Parathyroid adenoma (tissue), 2 donors: Measurements from ENCODE around the gene DNMT1.

ENCODE experiments used
- H2AFZ ChIP-seq: fragments of 300-600 bp; sonication (generic); one replicate; pipeline ENCODE4 v1.7.0; 2017; ENCODE audit warnings: antibody characterized with exemption, mild to moderate bottlenecking
- H3K27ac ChIP-seq: fragments of 300-600 bp; sonication (generic); one replicate; pipeline ENCODE4 v1.7.0; 2017
- H3K27me3 ChIP-seq: fragments of 300-600 bp; sonication (generic); one replicate; pipeline ENCODE4 v1.7.0; 2017; ENCODE audit warnings: low read length; ENCODE audit not compliant: control insufficient read depth, insufficient read depth
- H3K36me3 ChIP-seq: fragments of 300-600 bp; sonication (generic); one replicate; pipeline ENCODE4 v1.7.0; 2017; ENCODE audit warnings: low read length; ENCODE audit not compliant: control insufficient read depth, insufficient read depth
- H3K4me1 ChIP-seq: fragments of 300-600 bp; sonication (generic); one replicate; pipeline ENCODE4 v1.7.0; 2017; ENCODE audit warnings: control low read depth
- H3K4me2 ChIP-seq: fragments of 300-600 bp; sonication (generic); one replicate; pipeline ENCODE4 v1.7.0; 2017; ENCODE audit warnings: low read length
- H3K4me3 ChIP-seq: fragments of 300-600 bp; sonication (generic); one replicate; pipeline ENCODE4 v1.7.0; 2017; ENCODE audit warnings: low read depth, low read length
- H3K79me2 ChIP-seq: fragments of 300-600 bp; sonication (generic); one replicate; pipeline ENCODE4 v1.7.0; 2017; ENCODE audit warnings: control low read depth
- H3K9ac ChIP-seq: fragments of 300-600 bp; sonication (generic); one replicate; pipeline ENCODE4 v1.7.0; 2017; ENCODE audit warnings: mild to moderate bottlenecking
- H3K9me3 ChIP-seq: fragments of 300-600 bp; sonication (generic); one replicate; pipeline ENCODE4 v1.7.0; 2017; ENCODE audit warnings: low read length; ENCODE audit not compliant: control insufficient read depth
- TF ChIP-seq, protein P1 (sequence below): fragments of 300-600 bp; sonication (generic); IDR thresholded peaks from one replicate; pipeline ENCODE4 v1.7.0; 2017; ENCODE audit warnings: antibody characterized with exemption, mild to moderate bottlenecking
- donor health status: primary hyperparathyroidism.

DNMT1 gene

GRCh38 chr19:10085641-10086590 is 108.8 kb downstream of the DNMT1 start, which contains the start of gene SHFL:
SHFL (plus strand) TSS chr19:10086317; CDS start chr19:10086428, 111 bp downstream.
- no peaks in the 10 kb centered on the region for H3K36me3 ChIP-seq
- no peaks in the 10 kb centered on the region for H3K27me3 ChIP-seq
- peak within 1 kb of the TSS; percentile 98 for H3K4me3 ChIP-seq
- H3K27ac ChIP-seq = peak within 1 kb of the TSS; percentile 57
- no peaks in the 10 kb centered on the region for H3K79me2 ChIP-seq
- no peaks in the 10 kb centered on the region for H3K4me1 ChIP-seq
- peak within 1 kb of the TSS; percentile 98 for H2AFZ ChIP-seq
- H3K9ac ChIP-seq = peak within 1 kb of the TSS; percentile 64
- TF ChIP-seq, protein P1, sequence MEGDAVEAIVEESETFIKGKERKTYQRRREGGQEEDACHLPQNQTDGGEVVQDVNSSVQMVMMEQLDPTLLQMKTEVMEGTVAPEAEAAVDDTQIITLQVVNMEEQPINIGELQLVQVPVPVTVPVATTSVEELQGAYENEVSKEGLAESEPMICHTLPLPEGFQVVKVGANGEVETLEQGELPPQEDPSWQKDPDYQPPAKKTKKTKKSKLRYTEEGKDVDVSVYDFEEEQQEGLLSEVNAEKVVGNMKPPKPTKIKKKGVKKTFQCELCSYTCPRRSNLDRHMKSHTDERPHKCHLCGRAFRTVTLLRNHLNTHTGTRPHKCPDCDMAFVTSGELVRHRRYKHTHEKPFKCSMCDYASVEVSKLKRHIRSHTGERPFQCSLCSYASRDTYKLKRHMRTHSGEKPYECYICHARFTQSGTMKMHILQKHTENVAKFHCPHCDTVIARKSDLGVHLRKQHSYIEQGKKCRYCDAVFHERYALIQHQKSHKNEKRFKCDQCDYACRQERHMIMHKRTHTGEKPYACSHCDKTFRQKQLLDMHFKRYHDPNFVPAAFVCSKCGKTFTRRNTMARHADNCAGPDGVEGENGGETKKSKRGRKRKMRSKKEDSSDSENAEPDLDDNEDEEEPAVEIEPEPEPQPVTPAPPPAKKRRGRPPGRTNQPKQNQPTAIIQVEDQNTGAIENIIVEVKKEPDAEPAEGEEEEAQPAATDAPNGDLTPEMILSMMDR = no peak
- peak within 1 kb of the TSS; percentile 98 for H3K4me2 ChIP-seq
- H3K9me3 ChIP-seq = no peaks in the 10 kb centered on the region

- Histone ChIP-seq H3K27me3 (no peaks in the 10 kb centered on the region), H3K27ac (no peak overlapping the region), H3K9ac (no peak overlapping the region), H3K9me3 (no peaks in the 10 kb centered on the region), H3K4me2 (no peak overlapping the region), H3K4me1 (no peaks in the 10 kb centered on the region), H2AFZ (peak overlapping the region; percentile 98), H3K36me3 (no peaks in the 10 kb centered on the region), H3K79me2 (no peaks in the 10 kb centered on the region), H3K4me3 (no peak overlapping the region)
- TF ChIP-seq, protein P1 = no peak
Observed at GRCh38 chr19:10084803-10085202, 110.0 kb downstream of the DNMT1 start.

DNA sequence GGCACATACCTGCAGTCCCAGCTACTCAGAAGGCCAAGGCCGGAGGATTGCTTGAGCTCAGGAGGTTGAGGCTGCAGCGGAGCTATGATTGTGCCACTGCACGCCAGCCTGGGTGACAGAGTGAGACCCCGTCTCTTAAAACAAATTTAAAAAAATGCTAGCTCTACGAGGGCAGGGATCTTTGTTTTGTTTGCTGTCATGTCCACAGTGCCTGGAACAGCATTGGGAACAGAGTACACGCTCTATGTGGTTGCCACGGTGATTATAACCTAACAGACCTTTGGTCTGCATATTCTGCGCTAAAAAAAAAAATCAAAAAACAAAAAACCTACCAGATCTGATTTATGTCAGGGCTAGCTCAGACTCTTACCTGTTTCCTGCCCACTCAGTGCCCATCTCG is 110.8 kb downstream of the DNMT1 start:
- Histone ChIP-seq H3K4me1 (no peaks in the 10 kb centered on the region), H3K27ac (no peak overlapping the region), H2AFZ (no peak overlapping the region), H3K4me2 (no peak overlapping the region), H3K27me3 (no peaks in the 10 kb centered on the region), H3K9me3 (no peaks in the 10 kb centered on the region), H3K4me3 (no peak overlapping the region), H3K79me2 (no peaks in the 10 kb centered on the region), H3K36me3 (no peaks in the 10 kb centered on the region), H3K9ac (no peak overlapping the region)
- TF ChIP-seq, protein P1 = no peak
